Astrocyte (in vitro differentiated cells and primary cell): ENCODE data around the gene H1-8.

Experiments used
- EZH2 ChIP-seq: IDR thresholded peaks from 2 replicates; pipeline ENCODE4 v1.6.1; 2012; ENCODE audit warnings: mild to moderate bottlenecking, low read length, inconsistent platforms; ENCODE audit not compliant: insufficient read depth
- TF ChIP-seq, protein P1 (sequence below): IDR thresholded peaks from 2 replicates; pipeline ENCODE4 v1.5.1; 2011; ENCODE audit warnings: low read depth, mild to moderate bottlenecking, inconsistent platforms, low read length, moderate library complexity; ENCODE audit not compliant: insufficient read depth

DNA sequence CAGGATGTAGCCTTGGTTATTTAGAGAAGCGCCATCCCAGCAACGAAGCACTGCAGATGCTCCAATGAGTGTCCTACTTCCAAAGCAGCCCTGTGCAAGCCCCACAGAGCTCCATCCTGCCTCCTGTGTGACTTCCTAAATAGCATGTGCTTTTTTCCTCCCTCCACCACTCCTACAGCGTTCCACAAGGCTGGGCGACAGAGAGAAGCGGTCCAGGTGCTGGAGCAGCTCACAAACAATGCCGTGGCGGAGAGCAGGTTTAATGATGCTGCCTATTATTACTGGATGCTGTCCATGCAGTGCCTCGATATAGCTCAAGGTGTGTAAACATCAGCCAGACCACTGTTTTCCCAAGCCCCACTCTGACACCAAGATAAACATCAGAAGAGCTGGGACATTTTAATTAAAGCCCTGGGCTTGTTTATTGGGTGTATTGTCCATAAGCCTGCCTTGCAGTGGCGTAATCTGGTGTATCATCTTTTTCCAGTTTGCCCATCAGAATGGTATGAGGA, 36.7 kb upstream of the H1-8 start:
- TF ChIP-seq, protein P1, sequence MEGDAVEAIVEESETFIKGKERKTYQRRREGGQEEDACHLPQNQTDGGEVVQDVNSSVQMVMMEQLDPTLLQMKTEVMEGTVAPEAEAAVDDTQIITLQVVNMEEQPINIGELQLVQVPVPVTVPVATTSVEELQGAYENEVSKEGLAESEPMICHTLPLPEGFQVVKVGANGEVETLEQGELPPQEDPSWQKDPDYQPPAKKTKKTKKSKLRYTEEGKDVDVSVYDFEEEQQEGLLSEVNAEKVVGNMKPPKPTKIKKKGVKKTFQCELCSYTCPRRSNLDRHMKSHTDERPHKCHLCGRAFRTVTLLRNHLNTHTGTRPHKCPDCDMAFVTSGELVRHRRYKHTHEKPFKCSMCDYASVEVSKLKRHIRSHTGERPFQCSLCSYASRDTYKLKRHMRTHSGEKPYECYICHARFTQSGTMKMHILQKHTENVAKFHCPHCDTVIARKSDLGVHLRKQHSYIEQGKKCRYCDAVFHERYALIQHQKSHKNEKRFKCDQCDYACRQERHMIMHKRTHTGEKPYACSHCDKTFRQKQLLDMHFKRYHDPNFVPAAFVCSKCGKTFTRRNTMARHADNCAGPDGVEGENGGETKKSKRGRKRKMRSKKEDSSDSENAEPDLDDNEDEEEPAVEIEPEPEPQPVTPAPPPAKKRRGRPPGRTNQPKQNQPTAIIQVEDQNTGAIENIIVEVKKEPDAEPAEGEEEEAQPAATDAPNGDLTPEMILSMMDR: no peak
- TF ChIP-seq EZH2: no peak
